Ovary (tissue), 9 donors: ENCODE measurements around the gene PRICKLE4. TPM values are rescaled to one million over a fixed set of nuclear protein-coding genes. Genes with fewer than 3 reads are reported as not detected.

ENCODE experiments used
- DNase-seq, 5 donors: peaks; one replicate each; pipeline ENCODE4 v3.0.0-alpha.2; 2019 to 2020
- H3K27ac ChIP-seq, 2 donors: fragments of 200-600 bp; one replicate each; pipeline versions ENCODE4 v1.5.1 to v1.8.0; 2019 to 2022
- H3K27me3 ChIP-seq: fragments of 200-600 bp; one replicate; pipeline ENCODE4 v1.8.0; 2022
- H3K36me3 ChIP-seq: fragments of 200-600 bp; sonication (generic); one replicate; pipeline ENCODE4 v1.5.1; 2019
- H3K4me1 ChIP-seq: one replicate; pipeline ENCODE4 v1.8.1; 2013; ENCODE audit warnings: mild to moderate bottlenecking, moderate library complexity; ENCODE audit not compliant: insufficient read depth
- H3K4me3 ChIP-seq: fragments of 200-600 bp; sonication (generic); one replicate; pipeline ENCODE4 v1.5.1; 2017
- H3K9me3 ChIP-seq, 2 donors: fragments of 200-600 bp in 1 of 2; sonication (generic) in 1 of 2; one replicate each; pipeline versions ENCODE4 v1.5.1 to v1.8.1; 2013 to 2019; ENCODE audit warnings: mild to moderate bottlenecking in 1 of 2, moderate library complexity in 1 of 2
- EP300 ChIP-seq: sonication (generic); formaldehyde crosslinking; IDR thresholded peaks from one replicate; pipeline ENCODE4 v1.6.1; 2017; ENCODE audit warnings: antibody characterized with exemption
- POLR2A ChIP-seq: fragments of 450-650 bp; IDR thresholded peaks from one replicate; pipeline ENCODE4 v1.6.1; 2017; ENCODE audit warnings: antibody characterized with exemption, mild to moderate bottlenecking, moderate library complexity
- WGBS, 3 donors: extraction: QIAGEN DNeasy Blood & Tissue Kit in 1 of 3; methylation state at CpG; one replicate each; pipeline versions ENCODE4 v1.1.5 to v1.1.7; 2013 to 2017; 5-methylcytosine and 5-hydroxymethylcytosine counted together
- intact Hi-C, 4 donors: fragments of 100-400 bp; cut with DNase I; formaldehyde crosslinking; loops; one replicate each; pipeline versions ENCODE4 v1.11.0 to v1.15.1; 2022 to 2023
- polyA plus RNA-seq, 2 donors: library from polyadenylated mRNA; stranded (reverse); fragments of 200-250 nt in 1 of 2; fragments of 350-450 nt in 1 of 2; fragmentation: Illumina TruSeq in 1 of 2; extraction: RNeasy Lipid Tissue Mini Kit (QIAGEN cat#74804) in 1 of 2; gene quantifications; one replicate each; pipeline ENCODE4 v1.2.3, GENCODE V29; 2013 to 2014
- total RNA-seq, 7 donors: library from RNA; depleted of rRNA in 2 of 7; stranded (reverse); fragments of >200 nt in 2 of 7; fragmentation: NEBNext Ultra II Directional in 3 of 7; extraction: Animal tissue kit (Norgen Biotek cat#: 25700) in 3 of 7; gene quantifications; one replicate each; pipeline versions ENCODE4 v1.1.0 to v1.2.4, GENCODE V29; 2016 to 2023
- TF ChIP-seq, protein P1 (sequence below), 3 donors: fragments of 450-650 bp in 2 of 3; fragments of 200-600 bp in 1 of 3; IDR thresholded peaks; one replicate each; pipeline versions ENCODE4 v1.5.1 to v1.8.0; 2016 to 2022; ENCODE audit warnings: antibody characterized with exemption in 3 of 3, mild to moderate bottlenecking in 1 of 3
- donor health status: DM: no; HTN: no; CAD: no; lungs with moderate emphysema.
- donor health status: DM: no; HTN: no; CAD: no.
- donor health status: Bipolar disorder and iron deficiency.
- donor health status: DM: yes; HTN: yes; CAD: no.
- donor health status: DM: no; HTN: no; CAD: no.
- donor health status: DM: yes; HTN: yes; CAD: no.

The PRICKLE4 gene
- total and polyA plus RNA-seq, 9 donors, result 1.5 to 7.3 (median 3.0) TPM

DNA sequence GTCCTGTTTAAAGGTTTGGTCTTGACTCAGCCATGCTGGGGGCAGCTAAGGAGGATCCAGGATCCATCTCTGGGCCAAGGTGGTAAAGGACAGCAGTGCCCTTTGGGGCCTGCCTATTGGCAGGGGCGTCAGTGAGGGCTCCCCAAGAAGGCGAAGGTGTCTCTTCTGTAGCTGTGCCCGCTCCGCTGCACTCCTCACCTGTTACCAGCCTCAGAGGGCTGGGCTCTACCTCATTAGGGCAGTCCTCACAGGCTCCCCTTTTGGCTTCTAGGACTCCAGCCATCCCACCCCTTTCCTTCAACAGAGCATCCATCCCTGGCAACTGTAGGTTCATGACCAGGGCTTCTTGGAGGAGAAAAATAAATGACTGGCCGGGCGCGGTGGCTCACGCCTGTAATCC is 11.2 kb upstream of the PRICKLE4 start:
- no peaks in the 10 kb centered on the region for H3K27me3 ChIP-seq
- WGBS, 3 donors, result 95 to 97% (median 97%) methylated on average over 8 of the region's 8 CpGs
- no peaks in the 10 kb centered on the region for H3K36me3 ChIP-seq
- DNase-seq, result peak in 1 of 5 donors; percentile 13
- H3K27ac ChIP-seq, result no peak overlapping the region
- H3K4me3 ChIP-seq, result no peak overlapping the region
- intact Hi-C loops, result no loop called here
- H3K9me3 ChIP-seq, result no peaks in the 10 kb centered on the region
- no peaks in the 10 kb centered on the region for H3K4me1 ChIP-seq
- TF ChIP-seq EP300 (no peak), POLR2A (no peak)
- TF ChIP-seq, protein P1, sequence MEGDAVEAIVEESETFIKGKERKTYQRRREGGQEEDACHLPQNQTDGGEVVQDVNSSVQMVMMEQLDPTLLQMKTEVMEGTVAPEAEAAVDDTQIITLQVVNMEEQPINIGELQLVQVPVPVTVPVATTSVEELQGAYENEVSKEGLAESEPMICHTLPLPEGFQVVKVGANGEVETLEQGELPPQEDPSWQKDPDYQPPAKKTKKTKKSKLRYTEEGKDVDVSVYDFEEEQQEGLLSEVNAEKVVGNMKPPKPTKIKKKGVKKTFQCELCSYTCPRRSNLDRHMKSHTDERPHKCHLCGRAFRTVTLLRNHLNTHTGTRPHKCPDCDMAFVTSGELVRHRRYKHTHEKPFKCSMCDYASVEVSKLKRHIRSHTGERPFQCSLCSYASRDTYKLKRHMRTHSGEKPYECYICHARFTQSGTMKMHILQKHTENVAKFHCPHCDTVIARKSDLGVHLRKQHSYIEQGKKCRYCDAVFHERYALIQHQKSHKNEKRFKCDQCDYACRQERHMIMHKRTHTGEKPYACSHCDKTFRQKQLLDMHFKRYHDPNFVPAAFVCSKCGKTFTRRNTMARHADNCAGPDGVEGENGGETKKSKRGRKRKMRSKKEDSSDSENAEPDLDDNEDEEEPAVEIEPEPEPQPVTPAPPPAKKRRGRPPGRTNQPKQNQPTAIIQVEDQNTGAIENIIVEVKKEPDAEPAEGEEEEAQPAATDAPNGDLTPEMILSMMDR (IDR thresholded peaks at IDR 0.05), result no peak

DNA sequence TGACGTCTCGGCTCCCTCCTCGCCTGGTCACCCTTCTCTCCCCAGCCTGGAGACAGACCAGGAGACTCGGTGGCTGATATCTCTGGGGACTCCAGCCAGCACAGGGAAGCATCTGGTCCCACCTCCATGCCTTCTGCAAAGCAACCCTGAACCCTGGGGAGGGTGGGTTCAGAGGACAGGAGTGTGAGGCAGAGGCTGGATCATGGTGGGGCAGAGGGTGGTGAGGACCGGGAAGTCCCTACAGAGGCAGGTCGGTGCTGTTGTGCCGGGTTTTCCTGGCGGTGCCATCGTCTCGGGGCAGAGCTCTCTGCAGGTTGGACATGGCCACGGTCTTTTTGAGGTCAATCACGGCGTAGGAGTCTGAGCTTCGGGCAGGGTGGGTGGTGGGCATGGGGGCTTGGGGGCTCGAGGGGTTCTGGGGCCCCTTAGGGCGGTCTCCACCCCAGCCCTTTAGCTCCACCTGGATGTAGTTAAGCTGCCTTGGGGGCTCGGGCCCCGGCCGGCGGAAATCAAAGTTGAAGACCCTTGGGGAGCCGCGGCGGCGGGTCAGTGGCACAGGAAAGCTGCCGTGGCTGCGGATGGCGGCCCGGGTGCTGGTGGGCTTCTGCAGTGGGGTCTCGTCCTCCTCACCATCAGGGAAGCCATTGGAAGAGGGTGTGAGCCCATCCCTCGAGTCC is 10.1 kb upstream of the PRICKLE4 start:
- Histone ChIP-seq H3K9me3 (no peaks in the 10 kb centered on the region), H3K4me3 (no peak overlapping the region), H3K27me3 (no peaks in the 10 kb centered on the region), H3K4me1 (no peaks in the 10 kb centered on the region), H3K36me3 (no peaks in the 10 kb centered on the region), H3K27ac (no peak overlapping the region)
- intact Hi-C loops, result no loop called here
- DNase-seq, result no peak
- TF ChIP-seq POLR2A (no peak), EP300 (no peak)
- TF ChIP-seq, protein P1 (IDR thresholded peaks at IDR 0.05), result no peak
- 89 to 90% (median 89%) methylated on average over 29 to 30 of the region's 30 CpGs for WGBS, 3 donors

GRCh38 chr6:41771058-41771983 is 9.3 kb upstream of the PRICKLE4 start:
- Histone ChIP-seq H3K36me3 (no peaks in the 10 kb centered on the region), H3K4me3 (no peak overlapping the region), H3K27ac (no peak overlapping the region), H3K4me1 (no peaks in the 10 kb centered on the region), H3K27me3 (no peaks in the 10 kb centered on the region), H3K9me3 (no peaks in the 10 kb centered on the region)
- 87 to 91% (median 87%) methylated on average over 29 of the region's 29 CpGs for WGBS, 3 donors
- DNase-seq, result no peak
- intact Hi-C loops, result no loop called here
- TF ChIP-seq EP300 (no peak), POLR2A (no peak)
- TF ChIP-seq, protein P1 (IDR thresholded peaks at IDR 0.05), result no peak

- H3K9me3 ChIP-seq, result no peaks in the 10 kb centered on the region
- no peak overlapping the region for H3K4me3 ChIP-seq
- H3K36me3 ChIP-seq, result no peaks in the 10 kb centered on the region
- TF ChIP-seq, protein P1 (IDR thresholded peaks at IDR 0.05), result no peak
- TF ChIP-seq EP300, result no peak
- no peak for TF ChIP-seq POLR2A
- no peaks in the 10 kb centered on the region for H3K27me3 ChIP-seq
- H3K27ac ChIP-seq, result no peak overlapping the region
- DNase-seq, result no peak
- H3K4me1 ChIP-seq, result peaks cover 1% of the 10 kb centered on the region
- 76 to 84% (median 77%) methylated on average over 3 of the region's 3 CpGs for WGBS, 3 donors
- intact Hi-C loops, result no loop called here
These were observed 5.7 kb upstream of the PRICKLE4 start for GRCh38 chr6:41774841-41775240.
